Epithelial cell of esophagus (primary cell): ENCODE data around the gene NOP14.

Source experiments
- DNase-seq: peaks from one replicate; pipeline ENCODE4 v3.0.0; 2010; ENCODE audit warnings: low read depth
- H3K4me3 ChIP-seq: 2 replicates; pipeline ENCODE4 v1.5.1; 2011; ENCODE audit warnings: mild to moderate bottlenecking, low read length, control low read depth
- TF ChIP-seq, protein P1 (sequence below): IDR thresholded peaks from 2 replicates; pipeline ENCODE4 v1.5.1; 2011; ENCODE audit warnings: low read depth, mild to moderate bottlenecking, low read length, control low read depth, inconsistent platforms; ENCODE audit not compliant: insufficient read depth; ENCODE audit errors: missing control alignments

The NOP14 gene

DNA sequence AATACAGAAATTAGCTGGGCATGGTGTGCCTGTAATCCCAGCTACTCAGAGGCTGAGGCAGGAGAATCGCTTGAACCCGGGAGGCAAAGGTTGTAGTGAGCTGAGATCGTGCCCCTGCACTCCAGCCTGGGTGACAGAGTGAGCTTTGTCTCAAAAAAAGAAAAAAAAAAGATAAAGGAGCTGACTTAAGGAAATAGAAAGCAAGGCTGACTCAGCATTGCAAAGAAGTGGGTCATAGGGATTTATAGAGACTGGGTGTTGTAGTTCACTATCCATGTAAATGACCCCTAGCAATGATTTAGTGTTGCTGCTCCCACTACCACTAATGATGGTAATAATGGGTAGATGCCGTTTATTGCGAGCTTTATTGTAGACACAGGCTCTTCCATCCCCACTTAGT is 71.9 kb downstream of the NOP14 start:
- DNase-seq: peak; percentile 47
- TF ChIP-seq, protein P1, sequence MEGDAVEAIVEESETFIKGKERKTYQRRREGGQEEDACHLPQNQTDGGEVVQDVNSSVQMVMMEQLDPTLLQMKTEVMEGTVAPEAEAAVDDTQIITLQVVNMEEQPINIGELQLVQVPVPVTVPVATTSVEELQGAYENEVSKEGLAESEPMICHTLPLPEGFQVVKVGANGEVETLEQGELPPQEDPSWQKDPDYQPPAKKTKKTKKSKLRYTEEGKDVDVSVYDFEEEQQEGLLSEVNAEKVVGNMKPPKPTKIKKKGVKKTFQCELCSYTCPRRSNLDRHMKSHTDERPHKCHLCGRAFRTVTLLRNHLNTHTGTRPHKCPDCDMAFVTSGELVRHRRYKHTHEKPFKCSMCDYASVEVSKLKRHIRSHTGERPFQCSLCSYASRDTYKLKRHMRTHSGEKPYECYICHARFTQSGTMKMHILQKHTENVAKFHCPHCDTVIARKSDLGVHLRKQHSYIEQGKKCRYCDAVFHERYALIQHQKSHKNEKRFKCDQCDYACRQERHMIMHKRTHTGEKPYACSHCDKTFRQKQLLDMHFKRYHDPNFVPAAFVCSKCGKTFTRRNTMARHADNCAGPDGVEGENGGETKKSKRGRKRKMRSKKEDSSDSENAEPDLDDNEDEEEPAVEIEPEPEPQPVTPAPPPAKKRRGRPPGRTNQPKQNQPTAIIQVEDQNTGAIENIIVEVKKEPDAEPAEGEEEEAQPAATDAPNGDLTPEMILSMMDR: no peak
- no peak overlapping the region for H3K4me3 ChIP-seq

- no peak for DNase-seq
- H3K4me3 ChIP-seq: no peak overlapping the region
- TF ChIP-seq, protein P1: no peak
These were observed 74.3 kb downstream of the NOP14 start for GRCh38 chr4:2888886-2889285.
